ENCODE results near the gene DUSP11. TPM values are rescaled to one million over a fixed set of nuclear protein-coding genes. Genes with fewer than 3 reads are reported as not detected.

DUSP11 gene
- 25.6 and 30.5 TPM in 2 replicates for total RNA-seq

GRCh38 chr2:73779467-73780236 is at the start of gene DUSP11:
DUSP11 (minus strand) TSS chr2:73780103; CDS start chr2:73779974, 129 bp downstream.
- POLR2A ChIA-PET = interaction anchor here (0.6 to 1.3 kb wide), 4 partner anchors 42 to 692 kb away, joined by 3 to 5 read pairs (median 5); partner anchors contain the start of genes STAMBP and TPRKB
- H3K4me3 Mint-ChIP-seq = peak within 1 kb of the TSS; percentile 98
- CTCF ChIA-PET = no interaction called here
- peaks cover 3% of the 10 kb centered on the region for H3K27me3 Mint-ChIP-seq
- peak within 1 kb of the TSS; percentile 96 for H3K27ac Mint-ChIP-seq
- intact Hi-C loops (cut with micrococcal nuclease) = loop anchor here (1.0 kb wide), 3 partner anchors 42 to 50 kb away; partner anchors contain the start of gene TPRKB
- peaks cover 26% of the 10 kb centered on the region for H3K4me1 Mint-ChIP-seq
- peak; percentile 71 for TF ChIP-seq CTCF (IDR thresholded peaks at IDR 0.05)
- H3K9me3 Mint-ChIP-seq = no peaks in the 10 kb centered on the region
- peaks cover 32% of the 10 kb centered on the region for H3K36me3 Mint-ChIP-seq (ENCODE audit: low read depth)
- ATAC-seq (ENCODE audit: low read depth) = peak; percentile 99
- peak; percentile 95 for DNase-seq

GRCh38 chr2:73828818-73829570 is 49.1 kb upstream of the DUSP11 start, which contains the start of gene STAMBP:
STAMBP (plus strand) TSS chr2:73828961; CDS start chr2:73830857, 1,896 bp downstream.
- Mint-ChIP-seq H3K4me1 (peaks cover 41% of the 10 kb centered on the region), H3K27ac (peak within 1 kb of the TSS; percentile 96)
- POLR2A ChIA-PET = interaction anchor here (0.6 to 2.7 kb wide), 18 partner anchors 13 to 654 kb away, joined by 3 to 24 read pairs (median 4); partner anchors contain the start of genes BOLA3, CCDC142, DUSP11 and MOB1A

GRCh38 chr2:73828389-73828817 is 48.5 kb upstream of the DUSP11 start:
- H3K4me1 Mint-ChIP-seq = peaks cover 41% of the 10 kb centered on the region
- H3K4me3 Mint-ChIP-seq = peak overlapping the region; percentile 98

More at GRCh38 chr2:73828818-73829570, 49.1 kb upstream of the DUSP11 start, which contains the start of gene STAMBP:
- peak; percentile 92 for ATAC-seq (ENCODE audit: low read depth)
- Mint-ChIP-seq H3K27me3 (no peaks in the 10 kb centered on the region), H3K36me3 (ENCODE audit: low read depth) (peaks cover 41% of the 10 kb centered on the region), H3K9me3 (no peaks in the 10 kb centered on the region), H3K4me3 (peak within 1 kb of the TSS; percentile 98)
- CTCF ChIA-PET = interaction anchor here (0.8 to 1.3 kb wide), 5 partner anchors 292 to 506 kb away, joined by 3 to 15 read pairs (median 5); partner anchors contain the start of gene MTHFD2
- peak; percentile 80 for DNase-seq
- TF ChIP-seq CTCF (IDR thresholded peaks at IDR 0.05) = no peak
- intact Hi-C loops (cut with micrococcal nuclease) = loop anchor here (1.0 kb wide), 6 partner anchors 49 to 701 kb away; partner anchors contain the start of genes DGUOK, DUSP11 and TPRKB

More at GRCh38 chr2:73828389-73828817, 48.5 kb upstream of the DUSP11 start:
- intact Hi-C loops (cut with micrococcal nuclease) = loop anchor here (1.0 kb wide), 4 partner anchors 91 to 702 kb away; partner anchors contain the start of gene TPRKB
- no peak for TF ChIP-seq CTCF (IDR thresholded peaks at IDR 0.05)
- H3K27ac Mint-ChIP-seq = peak overlapping the region; percentile 96
- ATAC-seq (ENCODE audit: low read depth) = no peak
- ChIA-PET CTCF (interaction anchor here (0.8 to 1.6 kb wide), 6 partner anchors 292 to 703 kb away, joined by 3 to 15 read pairs (median 4); partner anchors contain the start of gene MTHFD2), POLR2A (interaction anchor here (0.6 to 2.7 kb wide), 20 partner anchors 13 to 655 kb away, joined by 3 to 24 read pairs (median 5); partner anchors contain the start of genes BOLA3, CCDC142, DUSP11 and MOB1A)
- H3K9me3 Mint-ChIP-seq = no peaks in the 10 kb centered on the region
- no peaks in the 10 kb centered on the region for H3K27me3 Mint-ChIP-seq
- no peak for DNase-seq
- peaks cover 35% of the 10 kb centered on the region for H3K36me3 Mint-ChIP-seq (ENCODE audit: low read depth)

All from activated B cell treated with CpG ODN at 0.5 μM for 24 hours (primary cell).